COLO829 (cell line): ENCODE data around the gene LRRC8E.
A peak's percentile ranks its signal among the peaks of the same experiment; 100 is the strongest.
"Not testable (repeated sequence)": the region's sequence is repeated elsewhere in the genome, so short reads cannot be mapped to it uniquely, and the experiment has no call there.

Experiments used
- DNase-seq: peaks from one replicate; pipeline ENCODE4 v3.0.0; 2012; ENCODE audit warnings: low spot score

Gene LRRC8E

GRCh38 chr19:7908742-7909461 lies 20.6 kb downstream of the LRRC8E start:
- DNase-seq = no peak

- no peak for DNase-seq
Observed at GRCh38 chr19:7909471-7910067, 21.3 kb downstream of the LRRC8E start.

- no peak for DNase-seq
Observed at GRCh38 chr19:7910321-7911161, 22.2 kb downstream of the LRRC8E start.

- no peak for DNase-seq
Observed at GRCh38 chr19:7911508-7912143, 23.3 kb downstream of the LRRC8E start.

- no peak for DNase-seq
Observed at GRCh38 chr19:7912144-7912696, 23.9 kb downstream of the LRRC8E start.

GRCh38 chr19:7912697-7913564 lies 24.6 kb downstream of the LRRC8E start:
- no peak for DNase-seq

- no peak for DNase-seq
Observed at GRCh38 chr19:7913652-7914051, 25.3 kb downstream of the LRRC8E start.

- no peak for DNase-seq
Observed at GRCh38 chr19:7914099-7914498, 25.8 kb downstream of the LRRC8E start.

GRCh38 chr19:7914598-7915045 lies 26.3 kb downstream of the LRRC8E start, which contains the start of gene TGFBR3L:
TGFBR3L (plus strand) TSS chr19:7914830.
- DNase-seq = no peak

- DNase-seq = no peak
Observed at GRCh38 chr19:7915250-7916102, 27.2 kb downstream of the LRRC8E start.

GRCh38 chr19:7916103-7916954 lies 28.0 kb downstream of the LRRC8E start:
- no peak for DNase-seq

GRCh38 chr19:7916955-7917266 lies 28.6 kb downstream of the LRRC8E start:
- DNase-seq = no peak

GRCh38 chr19:7917267-7918061 lies 29.2 kb downstream of the LRRC8E start:
- no peak for DNase-seq

GRCh38 chr19:7918062-7918614 lies 29.8 kb downstream of the LRRC8E start:
- DNase-seq = not testable (repeated sequence)

- no peak for DNase-seq
Observed at GRCh38 chr19:7918615-7919421, 30.5 kb downstream of the LRRC8E start.

- peak; percentile 89 for DNase-seq
Observed at GRCh38 chr19:7919610-7920518, 31.6 kb downstream of the LRRC8E start, which contains the start of gene SNAPC2. SNAPC2 (plus strand) TSS chr19:7920338; CDS start chr19:7920367, 29 bp downstream.
